CD4-positive, alpha-beta T cell treated with Interleukin-10 for 1 hour (primary cell): ENCODE data around the gene RAD9A.

Experiments used
- DNase-seq: peaks from one replicate; pipeline ENCODE4 v3.0.0-alpha.2; 2020

RAD9A gene

GRCh38 chr11:67445515-67445914 is 53.7 kb downstream of the RAD9A start:
- no peak for DNase-seq
